VCaP (cell line): ENCODE results near the gene SH3PXD2A.

ENCODE experiments used
- H3K27ac ChIP-seq: fragments of 450-650 bp; 2 replicates; pipeline ENCODE4 v1.5.1; 2017
- TF ChIP-seq, protein P1 (sequence below): fragments of 450-650 bp; conservative IDR thresholded peaks from 2 replicates; pipeline ENCODE4 v1.5.1; 2017; ENCODE audit warnings: mild to moderate bottlenecking, moderate library complexity

Gene SH3PXD2A

GRCh38 chr10:103746598-103746997 is 108.8 kb downstream of the SH3PXD2A start:
- H3K27ac ChIP-seq: no peak overlapping the region
- TF ChIP-seq, protein P1, sequence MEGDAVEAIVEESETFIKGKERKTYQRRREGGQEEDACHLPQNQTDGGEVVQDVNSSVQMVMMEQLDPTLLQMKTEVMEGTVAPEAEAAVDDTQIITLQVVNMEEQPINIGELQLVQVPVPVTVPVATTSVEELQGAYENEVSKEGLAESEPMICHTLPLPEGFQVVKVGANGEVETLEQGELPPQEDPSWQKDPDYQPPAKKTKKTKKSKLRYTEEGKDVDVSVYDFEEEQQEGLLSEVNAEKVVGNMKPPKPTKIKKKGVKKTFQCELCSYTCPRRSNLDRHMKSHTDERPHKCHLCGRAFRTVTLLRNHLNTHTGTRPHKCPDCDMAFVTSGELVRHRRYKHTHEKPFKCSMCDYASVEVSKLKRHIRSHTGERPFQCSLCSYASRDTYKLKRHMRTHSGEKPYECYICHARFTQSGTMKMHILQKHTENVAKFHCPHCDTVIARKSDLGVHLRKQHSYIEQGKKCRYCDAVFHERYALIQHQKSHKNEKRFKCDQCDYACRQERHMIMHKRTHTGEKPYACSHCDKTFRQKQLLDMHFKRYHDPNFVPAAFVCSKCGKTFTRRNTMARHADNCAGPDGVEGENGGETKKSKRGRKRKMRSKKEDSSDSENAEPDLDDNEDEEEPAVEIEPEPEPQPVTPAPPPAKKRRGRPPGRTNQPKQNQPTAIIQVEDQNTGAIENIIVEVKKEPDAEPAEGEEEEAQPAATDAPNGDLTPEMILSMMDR: no peak

DNA sequence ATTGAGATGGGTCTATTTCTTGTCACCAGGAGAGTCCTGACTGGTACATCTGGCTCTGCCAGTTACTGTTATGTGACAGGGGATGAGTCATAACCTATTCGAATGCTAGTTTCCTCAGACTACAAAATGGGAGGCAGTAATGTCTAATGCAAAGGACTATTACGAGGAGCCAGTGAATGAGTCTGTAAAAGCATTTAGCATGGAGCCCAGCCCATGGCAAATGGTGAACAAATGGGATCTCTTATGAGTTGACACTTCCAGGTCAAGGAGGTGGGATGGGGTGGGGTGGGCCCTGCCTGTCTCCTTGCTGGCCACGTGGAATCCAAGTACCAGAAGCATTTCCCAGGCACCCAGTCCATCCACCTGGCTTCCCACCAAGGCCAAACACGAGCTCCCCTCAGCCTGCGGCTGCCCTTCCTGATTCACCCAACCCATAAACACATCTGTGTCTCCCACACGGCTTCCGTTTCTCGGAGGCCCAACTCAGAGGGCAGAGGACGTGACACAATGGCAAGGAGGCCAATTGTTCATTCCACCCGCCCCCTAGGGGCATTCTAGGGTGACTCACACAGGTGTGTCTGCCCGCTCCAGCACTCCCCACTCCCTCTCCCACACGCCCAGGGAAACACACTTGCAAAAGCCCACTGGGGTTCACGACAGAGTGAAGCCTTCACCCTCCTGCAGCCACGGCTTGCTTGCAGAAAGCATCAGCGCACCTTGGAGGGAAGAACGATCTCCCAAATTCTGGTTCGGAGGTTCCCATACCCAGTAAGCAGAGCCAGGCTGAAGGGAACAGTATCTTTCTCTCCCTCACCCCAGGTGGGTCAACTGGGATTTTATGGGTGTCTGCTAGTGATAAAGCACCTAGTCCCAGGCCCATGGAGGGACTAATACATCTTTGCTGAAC is 109.8 kb downstream of the SH3PXD2A start:
- no peak overlapping the region for H3K27ac ChIP-seq
- TF ChIP-seq, protein P1: no peak

DNA sequence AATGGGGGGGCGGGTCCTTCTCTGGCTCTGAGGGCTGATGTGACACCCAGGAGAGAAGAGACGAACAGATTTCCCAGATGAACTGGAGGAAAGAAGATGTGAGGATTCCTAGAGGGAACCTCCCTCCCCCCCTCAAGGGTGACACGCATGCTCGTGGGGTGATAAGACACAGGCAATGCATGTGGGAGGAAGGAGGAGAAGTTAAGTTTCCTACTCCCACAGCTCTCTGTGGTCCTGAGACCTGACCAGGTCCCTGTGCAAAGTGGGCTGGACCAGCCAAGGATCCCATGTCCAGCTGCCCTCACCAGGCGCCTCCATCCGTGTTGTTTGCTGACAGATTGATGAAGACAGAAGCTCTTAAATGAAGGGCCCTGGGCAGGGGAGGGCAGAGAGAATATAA is 112.6 kb downstream of the SH3PXD2A start:
- TF ChIP-seq, protein P1: no peak
- no peak overlapping the region for H3K27ac ChIP-seq

DNA sequence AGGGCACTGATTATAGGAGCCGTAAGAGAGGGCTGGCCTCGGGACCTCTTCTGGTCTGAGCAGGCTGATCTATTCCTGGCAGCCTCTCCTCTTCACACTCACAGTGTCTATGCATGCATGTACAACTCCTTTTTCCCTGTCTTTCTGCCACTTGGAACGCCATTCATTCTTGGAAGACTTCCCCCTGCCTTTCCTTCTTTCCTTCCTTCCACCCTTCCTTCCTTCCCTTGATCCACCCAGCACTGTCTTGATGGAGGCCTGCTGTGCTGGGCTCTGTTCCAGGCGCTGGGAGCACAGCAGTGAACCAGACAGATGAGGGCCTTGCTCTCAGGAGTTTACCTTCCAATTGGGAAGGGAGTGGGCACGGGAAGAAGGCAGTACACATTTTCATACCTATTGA is 114.8 kb downstream of the SH3PXD2A start:
- no peak overlapping the region for H3K27ac ChIP-seq
- TF ChIP-seq, protein P1: no peak

- H3K27ac ChIP-seq: no peak overlapping the region
Observed at GRCh38 chr10:103739039-103739764, 116.2 kb downstream of the SH3PXD2A start.

GRCh38 chr10:103737735-103738367 is 117.5 kb downstream of the SH3PXD2A start:
- TF ChIP-seq, protein P1: no peak
- H3K27ac ChIP-seq: no peak overlapping the region

More at GRCh38 chr10:103739039-103739764, 116.2 kb downstream of the SH3PXD2A start:
- TF ChIP-seq, protein P1: no peak

GRCh38 chr10:103736763-103737162 is 118.6 kb downstream of the SH3PXD2A start:
- no peak overlapping the region for H3K27ac ChIP-seq
- TF ChIP-seq, protein P1: no peak
